Effector CD8-positive, alpha-beta T cell (primary cell): ENCODE results near the gene RNF112.

Experiments used
- DNase-seq: peaks from one replicate; lab custom pipeline; 2025; lab: John Stamatoyannopoulos, UW

RNF112 gene

DNA sequence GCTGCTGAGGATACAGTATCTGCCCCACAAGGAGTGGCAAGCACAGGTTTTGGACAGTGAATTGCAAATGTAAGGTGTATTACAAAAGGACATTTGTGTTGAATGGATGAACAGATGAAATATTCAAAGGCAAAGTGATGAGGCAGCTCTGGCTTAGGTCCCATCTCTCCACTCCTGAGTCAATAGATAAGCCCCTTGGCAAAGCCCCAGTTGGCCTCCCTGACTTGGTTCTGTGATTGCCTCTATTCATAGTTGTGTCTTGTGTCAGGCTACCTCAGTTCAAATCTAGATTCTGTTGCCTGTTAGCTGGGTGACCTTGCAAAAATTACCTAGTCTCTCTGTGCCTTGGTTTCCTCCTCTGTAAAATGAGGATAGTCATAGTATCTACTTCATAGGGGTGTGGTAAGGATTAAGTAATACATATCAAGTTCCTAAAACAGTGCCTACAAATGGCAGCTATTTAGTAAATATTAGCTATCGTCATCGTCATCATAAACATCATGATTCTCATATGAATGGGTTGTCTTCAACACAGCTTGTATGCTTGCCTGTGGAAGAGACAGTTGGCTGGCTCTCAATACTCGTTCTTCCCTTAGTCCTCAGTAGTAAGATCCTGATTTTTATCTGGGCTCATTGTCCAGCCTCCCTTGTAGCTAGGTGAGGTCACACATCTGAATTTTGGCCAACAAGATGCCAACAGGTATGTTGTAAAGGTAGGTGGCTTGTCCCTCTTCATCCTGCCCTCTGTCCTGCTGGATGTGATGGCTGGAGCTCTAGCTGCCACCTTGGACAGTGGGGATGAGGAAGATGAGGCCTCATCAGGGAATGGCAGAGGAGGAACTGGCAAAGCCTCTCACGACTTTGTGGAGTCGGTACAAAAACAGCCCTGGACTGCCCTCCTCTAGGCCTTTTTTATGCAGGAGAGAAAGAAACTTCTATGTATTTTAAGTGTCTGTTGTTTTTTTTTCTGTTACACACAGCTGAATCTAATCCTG, 21.9 kb upstream of the RNF112 start:
- DNase-seq: no peak

DNA sequence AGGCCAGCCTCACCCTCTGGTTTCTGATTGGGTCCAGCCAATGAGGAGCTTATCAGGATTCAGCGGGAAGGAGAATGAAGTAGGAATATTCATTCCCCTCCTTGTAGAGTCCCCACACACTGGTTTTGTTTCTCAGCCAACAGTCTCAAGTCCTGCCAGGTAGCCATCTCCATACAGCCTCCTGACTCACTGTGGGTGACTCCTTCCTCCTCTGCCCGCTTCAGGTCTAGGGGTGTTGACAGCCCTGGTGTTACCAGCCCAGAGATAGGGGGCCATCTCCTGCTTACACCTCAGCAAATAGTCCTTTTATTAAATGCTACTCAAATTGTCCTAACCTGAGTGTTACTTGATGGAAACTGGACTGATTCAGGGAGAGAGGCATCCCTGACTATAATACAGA, 20.1 kb upstream of the RNF112 start:
- no peak for DNase-seq

- DNase-seq: no peak
Measured at GRCh38 chr17:19391432-19391831, 19.6 kb upstream of the RNF112 start.

GRCh38 chr17:19392303-19392702, 18.7 kb upstream of the RNF112 start:
- DNase-seq: no peak

- no peak for DNase-seq
Measured at GRCh38 chr17:19397556-19398041, 13.4 kb upstream of the RNF112 start.

DNA sequence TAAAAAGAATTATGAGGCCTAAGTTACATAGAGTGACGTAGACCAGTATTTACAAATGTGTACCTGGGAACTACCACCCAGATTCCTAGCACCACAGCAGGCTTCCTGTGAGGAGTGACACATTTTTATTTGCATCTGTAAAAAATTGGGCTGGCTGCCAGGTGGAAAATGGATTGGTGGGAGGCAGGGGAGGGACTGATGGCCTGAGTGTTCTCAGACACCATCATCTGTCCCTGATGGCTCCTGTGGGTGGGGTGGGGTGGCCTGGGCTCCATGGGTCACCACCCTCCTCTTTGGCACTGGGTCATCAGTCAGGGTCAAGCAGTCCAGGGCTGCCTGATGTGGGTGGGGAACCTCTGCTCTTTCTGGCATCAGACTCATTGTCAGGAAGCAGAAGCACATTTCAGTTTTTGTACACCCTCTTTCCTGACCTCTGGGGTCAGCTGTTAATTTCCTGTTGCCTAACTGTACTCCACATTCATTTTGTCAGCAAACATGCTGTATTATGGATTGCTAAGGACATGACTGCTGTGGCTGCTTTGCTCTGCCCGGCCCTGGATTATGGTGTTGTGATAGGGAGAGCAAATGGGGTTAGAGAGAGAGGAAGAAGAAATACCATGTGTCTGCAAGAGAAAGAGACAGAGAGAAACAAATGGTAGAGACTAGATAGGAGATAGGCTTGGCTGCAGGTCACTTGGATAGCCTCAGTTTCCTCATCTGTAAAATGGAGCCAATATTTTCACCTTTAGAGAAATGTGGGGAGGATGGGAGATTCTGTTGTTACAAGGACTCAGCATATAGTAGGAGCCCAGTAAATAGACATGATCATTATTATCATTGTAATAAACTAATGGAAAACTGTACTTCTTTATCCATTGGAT, 12.5 kb upstream of the RNF112 start:
- no peak for DNase-seq

- no peak for DNase-seq
Measured at GRCh38 chr17:19399750-19400450, 11.1 kb upstream of the RNF112 start.

- no peak for DNase-seq
Measured at GRCh38 chr17:19401321-19402010, 9.6 kb upstream of the RNF112 start.

- no peak for DNase-seq
Measured at GRCh38 chr17:19402171-19402570, 8.9 kb upstream of the RNF112 start.

- no peak for DNase-seq
Measured at GRCh38 chr17:19403021-19403420, 8.0 kb upstream of the RNF112 start.

DNA sequence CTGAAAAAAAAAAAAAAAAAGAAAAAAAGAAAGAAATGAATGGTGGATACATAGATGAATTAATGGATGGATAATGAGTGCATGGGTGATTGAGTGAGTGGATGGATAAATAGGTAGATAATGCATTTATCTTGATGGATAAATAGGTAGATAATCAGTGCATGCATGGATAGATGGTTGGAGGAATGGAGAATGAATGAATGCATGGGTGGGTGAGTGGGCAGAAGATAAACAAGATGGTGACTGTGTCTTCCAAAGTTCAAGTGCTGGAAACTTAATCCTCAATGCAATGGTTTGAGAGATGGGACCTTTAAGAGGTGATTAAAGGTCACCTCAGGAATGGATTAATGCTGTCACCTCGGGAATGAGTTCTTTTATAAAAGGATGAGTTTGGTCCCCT, 6.8 kb upstream of the RNF112 start:
- no peak for DNase-seq

- DNase-seq: no peak
Measured at GRCh38 chr17:19405114-19405513, 5.9 kb upstream of the RNF112 start.

DNA sequence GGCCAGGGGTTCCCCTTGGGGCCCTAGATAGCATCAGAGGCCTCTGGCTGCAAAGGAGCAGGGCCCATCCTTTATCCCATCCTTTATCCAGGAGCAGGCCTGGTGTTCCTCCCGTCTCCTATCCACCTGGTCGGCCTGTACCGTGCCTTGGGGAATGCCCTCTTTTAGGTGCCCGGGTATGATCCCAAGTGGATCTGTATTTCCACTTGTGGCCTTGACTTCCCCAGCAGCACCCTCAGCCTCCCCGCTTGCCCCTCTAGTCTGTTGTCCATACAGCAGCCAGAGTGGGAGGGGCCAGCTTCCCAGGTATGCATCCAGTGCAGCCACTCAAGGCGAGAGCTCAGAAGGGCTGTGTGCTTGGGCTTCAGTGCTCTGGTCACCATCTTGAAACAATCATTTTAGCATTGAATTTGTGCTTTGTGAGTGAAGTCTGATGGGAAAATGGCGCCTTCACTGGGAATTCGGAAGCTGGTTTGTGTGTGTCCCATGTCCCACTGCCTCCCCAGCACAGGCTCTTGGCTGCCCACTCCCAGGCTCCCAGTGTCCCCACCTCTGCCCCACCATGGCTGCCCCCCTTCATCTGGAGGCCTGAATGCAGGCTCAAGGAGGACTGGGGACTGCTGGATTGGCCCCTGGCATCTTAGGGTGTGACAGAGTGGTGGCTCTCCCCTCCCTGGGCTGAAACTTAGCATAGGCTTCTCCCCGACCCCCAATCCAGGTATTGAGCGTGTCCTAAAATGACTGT, 3.3 kb upstream of the RNF112 start:
- DNase-seq: no peak

DNA sequence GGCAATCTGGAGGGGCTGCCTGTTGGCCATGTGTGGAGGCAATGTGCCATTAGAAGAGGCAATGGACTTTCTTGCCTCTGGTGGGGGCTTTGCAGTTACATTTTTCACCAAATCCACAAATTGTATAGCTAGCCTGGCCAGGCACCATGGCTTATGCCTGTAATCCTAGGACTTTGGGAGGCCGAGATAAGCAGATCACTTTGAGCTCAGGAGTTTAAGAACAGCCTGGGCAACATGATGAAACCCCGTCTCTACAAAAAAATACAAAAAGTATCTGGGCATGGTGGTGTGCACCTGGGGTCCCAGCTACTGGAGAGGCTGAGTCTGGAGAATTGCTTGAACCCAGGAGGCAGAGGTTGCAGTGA, 2.7 kb upstream of the RNF112 start:
- DNase-seq: no peak

DNA sequence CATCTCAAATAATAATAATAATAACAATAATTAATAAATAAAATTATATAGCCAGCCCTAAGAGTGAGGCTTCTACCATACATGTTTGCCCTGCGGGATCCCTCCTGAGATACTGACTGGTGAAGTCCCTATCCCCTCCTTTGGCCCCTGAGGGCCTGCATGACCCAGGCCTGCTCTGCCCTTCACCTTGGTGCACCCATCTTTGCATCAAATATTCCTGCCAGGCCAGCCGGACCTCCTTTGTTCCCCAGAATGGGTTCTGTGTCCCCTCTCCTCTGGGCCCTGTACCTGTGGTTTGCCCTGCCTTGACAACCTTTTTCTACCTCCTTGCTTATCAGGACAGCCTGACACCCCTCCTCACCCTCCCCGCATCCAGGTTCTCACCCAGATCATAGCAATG, 2.0 kb upstream of the RNF112 start:
- DNase-seq: no peak

GRCh38 chr17:19409509-19409908, 1.5 kb upstream of the RNF112 start:
- DNase-seq: no peak

DNA sequence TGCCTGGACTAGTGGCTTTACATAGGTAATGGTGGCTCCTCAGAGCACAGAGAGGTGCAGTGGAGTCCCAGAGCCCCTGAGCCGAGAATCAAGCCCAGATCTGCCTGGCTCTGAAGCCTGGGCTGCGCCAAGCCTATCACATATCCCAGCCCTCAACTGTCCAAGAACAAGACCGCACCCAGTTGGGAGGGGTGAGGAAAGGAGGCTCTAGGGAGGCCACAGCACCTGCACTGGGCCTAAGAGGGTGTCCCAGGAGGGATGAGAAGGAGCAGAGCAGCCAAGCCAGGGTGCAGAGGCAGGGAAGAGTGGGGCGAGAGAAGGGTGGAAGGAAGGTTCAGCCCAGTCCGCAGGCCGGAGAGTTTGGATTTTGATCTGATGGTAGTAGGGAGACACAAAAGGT, 941 bp upstream of the RNF112 start:
- no peak for DNase-seq

DNA sequence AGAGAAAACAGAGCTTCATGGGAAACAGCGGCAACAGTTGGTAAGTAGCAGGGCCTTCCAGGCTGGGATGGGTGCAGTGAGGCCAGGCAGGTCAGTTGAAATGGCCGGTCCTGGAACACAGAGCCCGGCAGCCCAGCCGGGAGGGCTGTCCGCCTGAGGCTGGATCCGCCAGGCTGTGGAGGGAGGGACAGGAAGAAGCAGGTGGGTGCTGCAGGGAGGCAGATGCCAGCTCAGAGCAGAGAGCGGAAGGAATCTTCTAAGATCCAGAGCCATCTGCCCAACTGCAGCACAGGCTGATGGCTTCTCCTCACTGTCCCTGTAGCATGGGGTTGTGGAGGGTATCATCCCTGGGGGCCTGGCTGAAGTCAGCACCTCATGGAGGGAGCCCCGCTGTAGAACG, 599 bp downstream of the RNF112 start:
- DNase-seq: no peak

DNA sequence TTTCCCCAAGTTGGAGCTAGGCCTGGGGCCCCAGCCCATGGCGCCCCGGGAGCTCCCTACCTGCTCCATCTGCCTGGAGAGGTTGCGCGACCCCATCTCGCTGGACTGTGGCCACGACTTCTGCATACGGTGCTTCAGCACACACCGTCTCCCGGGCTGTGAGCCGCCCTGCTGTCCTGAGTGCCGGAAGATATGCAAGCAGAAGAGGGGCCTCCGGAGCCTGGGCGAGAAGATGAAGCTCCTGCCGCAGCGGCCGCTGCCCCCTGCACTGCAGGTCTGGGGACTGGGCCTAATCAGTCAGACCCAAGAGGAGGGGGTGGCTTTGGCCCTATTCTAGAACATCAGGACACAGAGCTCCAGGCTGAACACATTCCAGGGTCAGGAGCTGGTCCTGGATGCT, 1.5 kb downstream of the RNF112 start:
- DNase-seq: no peak

GRCh38 chr17:19412984-19413383, 2.0 kb downstream of the RNF112 start:
- no peak for DNase-seq

DNA sequence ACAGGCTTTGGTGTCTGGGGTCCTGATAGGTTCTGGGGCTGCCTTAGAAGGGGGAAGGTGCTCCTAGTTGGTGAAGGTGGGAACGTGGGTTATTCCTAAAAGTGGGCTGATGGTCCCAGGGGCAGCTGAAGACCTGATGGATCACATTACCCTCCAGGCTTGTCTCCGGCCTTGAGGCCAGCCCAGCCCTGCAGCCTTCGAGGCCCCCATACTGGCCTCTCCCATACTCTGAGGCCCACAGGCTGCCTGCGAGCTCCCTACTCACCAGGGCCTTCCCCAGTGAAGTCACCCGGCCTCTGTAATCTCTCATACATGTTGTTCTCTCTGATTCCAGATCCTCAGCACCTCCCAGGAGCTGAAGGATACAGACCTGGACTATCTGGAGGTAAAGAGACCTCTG, 2.7 kb downstream of the RNF112 start:
- no peak for DNase-seq
